Panc1 (cell line): ENCODE data around the gene ITGA3. TPM values are rescaled to one million over a fixed set of nuclear protein-coding genes. Genes with fewer than 3 reads are reported as not detected.
A peak's percentile ranks its signal among the peaks of the same experiment; 100 is the strongest.

Experiments used
- ATAC-seq: fragments of 200-7000 bp; cut with Tn5 transposase; 2 replicates; pipeline ENCODE4 v1.9.1; 2020; ENCODE audit warnings: mild to moderate bottlenecking, moderate library complexity
- BruUV-seq: library from RNA; stranded (reverse); fragments of 400-500 nt; replicated peaks from 2 replicates; lab custom pipeline; 2021; lab: Mats Ljungman, UMichigan
- CTCF ChIA-PET: fragments of 300-600 bp; sonication (Branson Sonifier 250); formaldehyde crosslinking; loops from one replicate; lab custom pipeline; 2022; ENCODE audit warnings: antibody characterized with exemption; lab: Charles Lee
- POLR2A ChIA-PET: fragments of 300-600 bp; sonication (Branson Sonifier 250); formaldehyde crosslinking; loops from one replicate; lab custom pipeline; 2022; ENCODE audit warnings: antibody characterized with exemption; lab: Charles Lee
- DNase-seq: peaks from one replicate; pipeline ENCODE4 v3.0.0-alpha.2; 2010; ENCODE audit warnings: low read depth, low spot score
- H3K27ac ChIP-seq: 2 replicates; pipeline ENCODE4 v1.5.1; 2011; ENCODE audit warnings: mild to moderate bottlenecking, low read length, inconsistent platforms
- H3K27me3 ChIP-seq: fragments of 200-500 bp; sonication (Bioruptor generic); 2 replicates; pipeline ENCODE4 v1.6.0; 2014; ENCODE audit warnings: low read length, inconsistent platforms; ENCODE audit not compliant: control insufficient read depth, insufficient read depth
- H3K36me3 ChIP-seq: fragments of 200-500 bp; sonication (Bioruptor generic); 2 replicates; pipeline ENCODE4 v1.5.1; 2014; ENCODE audit warnings: inconsistent platforms, mild to moderate bottlenecking, low read length, moderate library complexity; ENCODE audit not compliant: control insufficient read depth, insufficient read depth
- H3K4me1 ChIP-seq: 2 replicates; pipeline ENCODE4 v1.5.1; 2011; ENCODE audit warnings: inconsistent platforms, mild to moderate bottlenecking, low read length, moderate library complexity; ENCODE audit not compliant: control insufficient read depth, insufficient read depth
- H3K4me3 ChIP-seq, 2 experiments: 2 replicates each; pipeline ENCODE4 v1.5.1; 2011 to 2012; ENCODE audit warnings: low read depth in 2 of 2, low read length in 2 of 2, mild to moderate bottlenecking in 2 of 2, inconsistent platforms in 1 of 2, moderate library complexity in 1 of 2
- H3K9me3 ChIP-seq: fragments of 200-500 bp; sonication (Bioruptor generic); 2 replicates; pipeline ENCODE4 v1.5.1; 2014; ENCODE audit warnings: low read depth, mild to moderate bottlenecking, inconsistent platforms, low read length, moderate library complexity; ENCODE audit not compliant: control insufficient read depth, insufficient read depth
- POLR2AphosphoS5 ChIP-seq: IDR thresholded peaks from 2 replicates; pipeline ENCODE4 v1.6.1; 2012; ENCODE audit warnings: mild to moderate bottlenecking, low read depth, low read length, moderate library complexity
- REST ChIP-seq, 2 experiments: IDR thresholded peaks; 2 replicates each; pipeline ENCODE4 v1.6.1; 2011 to 2012; ENCODE audit warnings: low read depth in 2 of 2, control low read depth in 1 of 2, low read length in 1 of 2, mild to moderate bottlenecking in 1 of 2, moderate library complexity in 1 of 2; ENCODE audit not compliant: insufficient read depth in 1 of 2
- SIN3A ChIP-seq: IDR thresholded peaks from 2 replicates; pipeline ENCODE4 v1.6.1; 2012; ENCODE audit warnings: low read depth, mild to moderate bottlenecking, low read length, moderate library complexity, borderline replicate concordance; ENCODE audit not compliant: insufficient read depth
- TCF7L2 ChIP-seq: IDR thresholded peaks from 2 replicates; pipeline ENCODE4 v1.6.1; 2011; ENCODE audit warnings: mild to moderate bottlenecking, low read depth, low read length, inconsistent platforms
- in situ Hi-C: cut with HindIII; loops from 2 replicates; pipeline ENCODE4 v1.10.0; 2016; ENCODE audit warnings: low sequenced_read_pairs, low pct_unique_long_range_greater_than_20kb
- intact Hi-C: fragments of 100-400 bp; cut with micrococcal nuclease; formaldehyde crosslinking; loops from one replicate; pipeline ENCODE4 v1.10.0; 2022; ENCODE audit not compliant: unreplicated experiment
- total RNA-seq: library from RNA; stranded (reverse); gene quantifications from one replicate; pipeline ENCODE4 v1.2.1, GENCODE V29; 2021; ENCODE audit not compliant: unreplicated experiment
- TF ChIP-seq, protein P1 (sequence below): fragments of 450-650 bp; IDR thresholded peaks from 2 replicates; pipeline ENCODE4 v1.5.1; 2017; ENCODE audit warnings: mild to moderate bottlenecking

Gene ITGA3
- total RNA-seq, 1 experiment from 2014 or later, result 439 TPM

GRCh38 chr17:50036455-50037261 is 19.3 kb upstream of the ITGA3 start:
- CTCF ChIA-PET, result interaction anchor here (0.9 kb wide), 1 partner anchor 466 kb away, joined by 3 read pairs; no protein-coding TSS in a partner anchor
- peak overlapping the region; percentile 65 for H3K27ac ChIP-seq
- POLR2A ChIA-PET, result no interaction called here

GRCh38 chr17:50037321-50038107 is 18.4 kb upstream of the ITGA3 start:
- DNase-seq (no peak), ATAC-seq (peak; percentile 84)
- BruUV-seq, result no TSS peak
- no peaks in the 10 kb centered on the region for H3K36me3 ChIP-seq
- ChIA-PET POLR2A (no interaction called here), CTCF (interaction anchor here (0.6 kb wide), 1 partner anchor 9 kb away, joined by 5 read pairs; no protein-coding TSS in a partner anchor)
- H3K4me3 ChIP-seq, result no peak overlapping the region
- H3K27me3 ChIP-seq, result no peaks in the 10 kb centered on the region
- intact Hi-C loops, result no loop called here
- in situ Hi-C loops, result no loop called here
- peak overlapping the region; percentile 65 for H3K27ac ChIP-seq
- H3K4me1 ChIP-seq, result peaks cover 36% of the 10 kb centered on the region
- H3K9me3 ChIP-seq, result no peaks in the 10 kb centered on the region
- TF ChIP-seq REST (IDR thresholded peaks at IDR 0.05; ENCODE audit: insufficient read depth in 1 of 2, low read depth in 2 of 2, low read length in 1 of 2) (no peak), POLR2AphosphoS5 (no peak), SIN3A (no peak), TCF7L2 (no peak)

More at GRCh38 chr17:50036455-50037261, 19.3 kb upstream of the ITGA3 start:
- peaks cover 36% of the 10 kb centered on the region for H3K4me1 ChIP-seq
- TF ChIP-seq TCF7L2, result no peak
- TF ChIP-seq POLR2AphosphoS5, result no peak
- TF ChIP-seq, protein P1, sequence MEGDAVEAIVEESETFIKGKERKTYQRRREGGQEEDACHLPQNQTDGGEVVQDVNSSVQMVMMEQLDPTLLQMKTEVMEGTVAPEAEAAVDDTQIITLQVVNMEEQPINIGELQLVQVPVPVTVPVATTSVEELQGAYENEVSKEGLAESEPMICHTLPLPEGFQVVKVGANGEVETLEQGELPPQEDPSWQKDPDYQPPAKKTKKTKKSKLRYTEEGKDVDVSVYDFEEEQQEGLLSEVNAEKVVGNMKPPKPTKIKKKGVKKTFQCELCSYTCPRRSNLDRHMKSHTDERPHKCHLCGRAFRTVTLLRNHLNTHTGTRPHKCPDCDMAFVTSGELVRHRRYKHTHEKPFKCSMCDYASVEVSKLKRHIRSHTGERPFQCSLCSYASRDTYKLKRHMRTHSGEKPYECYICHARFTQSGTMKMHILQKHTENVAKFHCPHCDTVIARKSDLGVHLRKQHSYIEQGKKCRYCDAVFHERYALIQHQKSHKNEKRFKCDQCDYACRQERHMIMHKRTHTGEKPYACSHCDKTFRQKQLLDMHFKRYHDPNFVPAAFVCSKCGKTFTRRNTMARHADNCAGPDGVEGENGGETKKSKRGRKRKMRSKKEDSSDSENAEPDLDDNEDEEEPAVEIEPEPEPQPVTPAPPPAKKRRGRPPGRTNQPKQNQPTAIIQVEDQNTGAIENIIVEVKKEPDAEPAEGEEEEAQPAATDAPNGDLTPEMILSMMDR, result no peak
- no peak for TF ChIP-seq SIN3A
- TF ChIP-seq REST (IDR thresholded peaks at IDR 0.05; ENCODE audit: insufficient read depth in 1 of 2, low read depth in 2 of 2, low read length in 1 of 2), result no peak
- DNase-seq (no peak), ATAC-seq (no peak; the same call in 1 of the 2 replicates)
- H3K27me3 ChIP-seq, result no peaks in the 10 kb centered on the region
- H3K9me3 ChIP-seq, result no peaks in the 10 kb centered on the region
- intact Hi-C loops, result no loop called here
- no peak overlapping the region for H3K4me3 ChIP-seq
- in situ Hi-C loops, result no loop called here
- H3K36me3 ChIP-seq, result no peaks in the 10 kb centered on the region
- BruUV-seq, result no TSS peak
